ENCODE measurements around the gene PGAP3. TPM values are rescaled to one million over a fixed set of nuclear protein-coding genes. Genes with fewer than 3 reads are reported as not detected.
"Not testable (repeated sequence)": the region's sequence is repeated elsewhere in the genome, so short reads cannot be mapped to it uniquely, and the experiment has no call there.

The PGAP3 gene
- 13.6 TPM for total RNA-seq
- long read RNA-seq, transcript PGAP3-201 (8 exons, 2,737 nt) = major isoform, 9 of 21 reads
- long read RNA-seq, partial matches to known transcripts = 2 of 21 reads
- long read RNA-seq, other reads (novel, unspliced or antisense) = 9 of 21 reads

GRCh38 chr17:39687546-39688474, at the start of gene PGAP3:
Gene PGAP3 (minus strand): TSS chr17:39688057. CDS start chr17:39688014, 43 bp downstream.
- DNase-seq (ENCODE audit: low spot score) = peak; percentile 94

GRCh38 chr17:39737206-39737759, 49.4 kb upstream of the PGAP3 start:
- no peak for DNase-seq (ENCODE audit: low spot score)

GRCh38 chr17:39736319-39737165, 48.7 kb upstream of the PGAP3 start:
- DNase-seq (ENCODE audit: low spot score) = no peak

- no peak for DNase-seq (ENCODE audit: low spot score)
Measured at GRCh38 chr17:39735882-39736281, 48.0 kb upstream of the PGAP3 start.

- no peak for DNase-seq (ENCODE audit: low spot score)
Measured at GRCh38 chr17:39732586-39732985, 44.7 kb upstream of the PGAP3 start.

GRCh38 chr17:39730095-39730921, 42.5 kb upstream of the PGAP3 start, which contains the start of gene MIEN1:
Gene MIEN1 (minus strand): TSS chr17:39730532. CDS start chr17:39730495, 37 bp downstream.
- DNase-seq (ENCODE audit: low spot score) = peak; percentile 98

- DNase-seq (ENCODE audit: low spot score) = no peak
Measured at GRCh38 chr17:39729280-39729851, 41.5 kb upstream of the PGAP3 start.

- DNase-seq (ENCODE audit: low spot score) = no peak
Measured at GRCh38 chr17:39727556-39727955, 39.7 kb upstream of the PGAP3 start.

- no peak for DNase-seq (ENCODE audit: low spot score)
Measured at GRCh38 chr17:39726617-39727016, 38.8 kb upstream of the PGAP3 start.

GRCh38 chr17:39725923-39726322, 38.1 kb upstream of the PGAP3 start:
- DNase-seq (ENCODE audit: low spot score) = not testable (repeated sequence)

- DNase-seq (ENCODE audit: low spot score) = no peak
Measured at GRCh38 chr17:39724731-39725130, 36.9 kb upstream of the PGAP3 start.

- DNase-seq (ENCODE audit: low spot score) = no peak
Measured at GRCh38 chr17:39722965-39723848, 35.4 kb upstream of the PGAP3 start.

GRCh38 chr17:39722104-39722503, 34.2 kb upstream of the PGAP3 start:
- no peak for DNase-seq (ENCODE audit: low spot score)

- no peak for DNase-seq (ENCODE audit: low spot score)
Measured at GRCh38 chr17:39719563-39720355, 31.9 kb upstream of the PGAP3 start.

GRCh38 chr17:39717660-39718059, 29.8 kb upstream of the PGAP3 start:
- no peak for DNase-seq (ENCODE audit: low spot score)

GRCh38 chr17:39716879-39717536, 29.2 kb upstream of the PGAP3 start:
- DNase-seq (ENCODE audit: low spot score) = no peak

- DNase-seq (ENCODE audit: low spot score) = no peak
Measured at GRCh38 chr17:39716073-39716818, 28.4 kb upstream of the PGAP3 start.

All from mesenteric fat pad (tissue), 1 donor.